ENCODE results near the gene PLB1. TPM values are rescaled to one million over a fixed set of nuclear protein-coding genes. Genes with fewer than 3 reads are reported as not detected.
A peak's percentile ranks its signal among the peaks of the same experiment; 100 is the strongest.

The PLB1 gene
- total and polyA plus RNA-seq, 9 of the 15 experiments (the other 6 are each of a cell fraction or from before 2014, with no cell fraction given), result 0.01 to 0.09 (median 0.07) TPM; not detected in 2

DNA sequence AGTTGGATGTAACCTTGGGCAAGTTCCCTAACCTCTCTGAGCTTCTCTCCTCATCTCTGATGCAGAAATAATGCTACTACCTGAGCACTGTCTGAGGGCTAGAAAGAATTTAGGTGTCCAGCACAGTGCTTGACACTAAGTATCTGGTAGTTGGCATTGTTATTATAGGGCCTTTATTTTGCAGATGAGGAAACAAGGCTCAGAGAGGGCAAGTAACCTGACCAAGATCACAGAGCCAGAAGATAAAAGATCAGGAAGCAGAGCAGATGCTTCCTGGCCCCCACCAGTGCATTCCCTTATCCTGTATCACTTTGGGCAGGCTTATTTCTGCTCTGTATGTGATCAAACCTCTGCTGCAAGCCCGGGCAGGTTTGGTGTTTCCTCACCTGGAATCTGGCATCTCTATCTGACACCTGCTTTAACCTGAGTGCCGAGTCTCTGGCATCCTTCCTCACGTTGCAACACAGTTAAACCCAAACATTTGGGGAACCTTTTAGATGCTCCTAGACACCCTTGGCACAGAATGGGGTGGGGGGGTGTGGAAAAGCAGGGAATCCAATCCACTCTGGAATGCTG lies 69.9 kb downstream of the PLB1 start (continued):
- TF ChIP-seq RCOR1 (IDR thresholded peaks at IDR 0.05; ENCODE audit: borderline replicate concordance in 1 of 2, low read depth in 2 of 2, low read length in 2 of 2), result no peak
- TF ChIP-seq, protein P1, sequence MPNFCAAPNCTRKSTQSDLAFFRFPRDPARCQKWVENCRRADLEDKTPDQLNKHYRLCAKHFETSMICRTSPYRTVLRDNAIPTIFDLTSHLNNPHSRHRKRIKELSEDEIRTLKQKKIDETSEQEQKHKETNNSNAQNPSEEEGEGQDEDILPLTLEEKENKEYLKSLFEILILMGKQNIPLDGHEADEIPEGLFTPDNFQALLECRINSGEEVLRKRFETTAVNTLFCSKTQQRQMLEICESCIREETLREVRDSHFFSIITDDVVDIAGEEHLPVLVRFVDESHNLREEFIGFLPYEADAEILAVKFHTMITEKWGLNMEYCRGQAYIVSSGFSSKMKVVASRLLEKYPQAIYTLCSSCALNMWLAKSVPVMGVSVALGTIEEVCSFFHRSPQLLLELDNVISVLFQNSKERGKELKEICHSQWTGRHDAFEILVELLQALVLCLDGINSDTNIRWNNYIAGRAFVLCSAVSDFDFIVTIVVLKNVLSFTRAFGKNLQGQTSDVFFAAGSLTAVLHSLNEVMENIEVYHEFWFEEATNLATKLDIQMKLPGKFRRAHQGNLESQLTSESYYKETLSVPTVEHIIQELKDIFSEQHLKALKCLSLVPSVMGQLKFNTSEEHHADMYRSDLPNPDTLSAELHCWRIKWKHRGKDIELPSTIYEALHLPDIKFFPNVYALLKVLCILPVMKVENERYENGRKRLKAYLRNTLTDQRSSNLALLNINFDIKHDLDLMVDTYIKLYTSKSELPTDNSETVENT (CRISPR knock-in tag; IDR thresholded peaks at IDR 0.05), result no peak
- peak; percentile 67 for TF ChIP-seq RBM25 (IDR thresholded peaks at IDR 0.05; ENCODE audit: low read depth, low read length, severe bottlenecking)
- TF ChIP-seq ZFP36 (IDR thresholded peaks at IDR 0.05; ENCODE audit: low read depth, low read length, partially characterized antibody), result peak; percentile 65
- TF ChIP-seq SPI1 (IDR thresholded peaks at IDR 0.05; ENCODE audit: borderline replicate concordance, low read depth, low read length), result no peak
- TF ChIP-seq PCBP2 (IDR thresholded peaks at IDR 0.05; ENCODE audit: low read depth, low read length, poor library complexity, severe bottlenecking), result no peak
- TF ChIP-seq, protein P2, sequence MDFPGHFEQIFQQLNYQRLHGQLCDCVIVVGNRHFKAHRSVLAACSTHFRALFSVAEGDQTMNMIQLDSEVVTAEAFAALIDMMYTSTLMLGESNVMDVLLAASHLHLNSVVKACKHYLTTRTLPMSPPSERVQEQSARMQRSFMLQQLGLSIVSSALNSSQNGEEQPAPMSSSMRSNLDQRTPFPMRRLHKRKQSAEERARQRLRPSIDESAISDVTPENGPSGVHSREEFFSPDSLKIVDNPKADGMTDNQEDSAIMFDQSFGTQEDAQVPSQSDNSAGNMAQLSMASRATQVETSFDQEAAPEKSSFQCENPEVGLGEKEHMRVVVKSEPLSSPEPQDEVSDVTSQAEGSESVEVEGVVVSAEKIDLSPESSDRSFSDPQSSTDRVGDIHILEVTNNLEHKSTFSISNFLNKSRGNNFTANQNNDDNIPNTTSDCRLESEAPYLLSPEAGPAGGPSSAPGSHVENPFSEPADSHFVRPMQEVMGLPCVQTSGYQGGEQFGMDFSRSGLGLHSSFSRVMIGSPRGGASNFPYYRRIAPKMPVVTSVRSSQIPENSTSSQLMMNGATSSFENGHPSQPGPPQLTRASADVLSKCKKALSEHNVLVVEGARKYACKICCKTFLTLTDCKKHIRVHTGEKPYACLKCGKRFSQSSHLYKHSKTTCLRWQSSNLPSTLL (IDR thresholded peaks at IDR 0.05), result no peak
- TF ChIP-seq, protein P3, sequence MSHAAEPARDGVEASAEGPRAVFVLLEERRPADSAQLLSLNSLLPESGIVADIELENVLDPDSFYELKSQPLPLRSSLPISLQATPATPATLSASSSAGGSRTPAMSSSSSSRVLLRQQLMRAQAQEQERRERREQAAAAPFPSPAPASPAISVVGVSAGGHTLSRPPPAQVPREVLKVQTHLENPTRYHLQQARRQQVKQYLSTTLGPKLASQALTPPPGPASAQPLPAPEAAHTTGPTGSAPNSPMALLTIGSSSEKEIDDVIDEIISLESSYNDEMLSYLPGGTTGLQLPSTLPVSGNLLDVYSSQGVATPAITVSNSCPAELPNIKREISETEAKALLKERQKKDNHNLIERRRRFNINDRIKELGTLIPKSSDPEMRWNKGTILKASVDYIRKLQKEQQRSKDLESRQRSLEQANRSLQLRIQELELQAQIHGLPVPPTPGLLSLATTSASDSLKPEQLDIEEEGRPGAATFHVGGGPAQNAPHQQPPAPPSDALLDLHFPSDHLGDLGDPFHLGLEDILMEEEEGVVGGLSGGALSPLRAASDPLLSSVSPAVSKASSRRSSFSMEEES (CRISPR knock-in tag; IDR thresholded peaks at IDR 0.05), result no peak
- TF ChIP-seq BCOR (IDR thresholded peaks at IDR 0.05), result 0 out of 2 replicates have a peak, but pooled peaks have one; percentile 56
- TF ChIP-seq KAT8 (IDR thresholded peaks at IDR 0.05; ENCODE audit: low read depth), result no peak
- TF ChIP-seq, protein P4, sequence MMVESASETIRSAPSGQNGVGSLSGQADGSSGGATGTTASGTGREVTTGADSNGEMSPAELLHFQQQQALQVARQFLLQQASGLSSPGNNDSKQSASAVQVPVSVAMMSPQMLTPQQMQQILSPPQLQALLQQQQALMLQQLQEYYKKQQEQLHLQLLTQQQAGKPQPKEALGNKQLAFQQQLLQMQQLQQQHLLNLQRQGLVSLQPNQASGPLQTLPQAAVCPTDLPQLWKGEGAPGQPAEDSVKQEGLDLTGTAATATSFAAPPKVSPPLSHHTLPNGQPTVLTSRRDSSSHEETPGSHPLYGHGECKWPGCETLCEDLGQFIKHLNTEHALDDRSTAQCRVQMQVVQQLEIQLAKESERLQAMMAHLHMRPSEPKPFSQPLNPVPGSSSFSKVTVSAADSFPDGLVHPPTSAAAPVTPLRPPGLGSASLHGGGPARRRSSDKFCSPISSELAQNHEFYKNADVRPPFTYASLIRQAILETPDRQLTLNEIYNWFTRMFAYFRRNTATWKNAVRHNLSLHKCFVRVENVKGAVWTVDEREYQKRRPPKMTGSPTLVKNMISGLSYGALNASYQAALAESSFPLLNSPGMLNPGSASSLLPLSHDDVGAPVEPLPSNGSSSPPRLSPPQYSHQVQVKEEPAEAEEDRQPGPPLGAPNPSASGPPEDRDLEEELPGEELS (CRISPR knock-in tag; IDR thresholded peaks at IDR 0.05; ENCODE audit: borderline replicate concordance), result no peak
- TF ChIP-seq, protein P5, sequence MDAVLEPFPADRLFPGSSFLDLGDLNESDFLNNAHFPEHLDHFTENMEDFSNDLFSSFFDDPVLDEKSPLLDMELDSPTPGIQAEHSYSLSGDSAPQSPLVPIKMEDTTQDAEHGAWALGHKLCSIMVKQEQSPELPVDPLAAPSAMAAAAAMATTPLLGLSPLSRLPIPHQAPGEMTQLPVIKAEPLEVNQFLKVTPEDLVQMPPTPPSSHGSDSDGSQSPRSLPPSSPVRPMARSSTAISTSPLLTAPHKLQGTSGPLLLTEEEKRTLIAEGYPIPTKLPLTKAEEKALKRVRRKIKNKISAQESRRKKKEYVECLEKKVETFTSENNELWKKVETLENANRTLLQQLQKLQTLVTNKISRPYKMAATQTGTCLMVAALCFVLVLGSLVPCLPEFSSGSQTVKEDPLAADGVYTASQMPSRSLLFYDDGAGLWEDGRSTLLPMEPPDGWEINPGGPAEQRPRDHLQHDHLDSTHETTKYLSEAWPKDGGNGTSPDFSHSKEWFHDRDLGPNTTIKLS (IDR thresholded peaks at IDR 0.05; ENCODE audit: borderline replicate concordance, low read depth), result no peak
- no peak for TF ChIP-seq GTF2E2 (tag; IDR thresholded peaks at IDR 0.05)
- TF ChIP-seq NFIX (CRISPR knock-in tag; IDR thresholded peaks at IDR 0.05; ENCODE audit: low read depth), result no peak

Measured in K562 (cell line).